AG04450 (cell line): ENCODE measurements around the gene GEMIN7. TPM values are rescaled to one million over a fixed set of nuclear protein-coding genes. Genes with fewer than 3 reads are reported as not detected.

ENCODE experiments used
- CTCF ChIA-PET: fragments of 300-600, 350-600 bp; formaldehyde crosslinking; extraction: SDS; loops from one replicate; lab custom pipeline; 2022; ENCODE audit warnings: antibody characterized with exemption, inconsistent platforms; lab: Charles Lee
- POLR2A ChIA-PET: fragments of 350-600 bp; formaldehyde crosslinking; extraction: SDS; loops from one replicate; lab custom pipeline; 2021; ENCODE audit warnings: antibody characterized with exemption, inconsistent platforms; lab: Yijun Ruan, JAX
- DNase-seq: peaks from one replicate; pipeline ENCODE4 v3.0.0-alpha.2; 2011; ENCODE audit warnings: low read depth, low spot score
- H3K27ac ChIP-seq: one replicate; pipeline ENCODE4 v1.5.1; 2012; ENCODE audit warnings: low read depth, low read length, control low read depth
- H3K27me3 ChIP-seq: one replicate; pipeline ENCODE4 v1.6.0; 2012; ENCODE audit warnings: low read length; ENCODE audit not compliant: control insufficient read depth, insufficient read depth
- H3K4me3 ChIP-seq: 2 replicates; pipeline ENCODE4 v1.5.1; 2011; ENCODE audit warnings: mild to moderate bottlenecking, low read depth, low read length, control low read depth
- H3K9me3 ChIP-seq: 2 replicates; pipeline ENCODE4 v1.5.1; 2012; ENCODE audit warnings: low read length; ENCODE audit not compliant: control insufficient read depth, insufficient read depth
- polyA plus RNA-seq: library from polyadenylated mRNA; depleted of rRNA; stranded (reverse); fragments of >200 nt; gene quantifications from 2 replicates; pipeline ENCODE4 v1.2.3, GENCODE V29; 2011
- TF ChIP-seq, protein P1 (sequence below): IDR thresholded peaks from 2 replicates; pipeline ENCODE4 v1.5.1; 2011; ENCODE audit warnings: low read depth, low read length, control low read depth, inconsistent platforms

Gene GEMIN7
- polyA plus RNA-seq, 1 experiment = 20.6 TPM

DNA sequence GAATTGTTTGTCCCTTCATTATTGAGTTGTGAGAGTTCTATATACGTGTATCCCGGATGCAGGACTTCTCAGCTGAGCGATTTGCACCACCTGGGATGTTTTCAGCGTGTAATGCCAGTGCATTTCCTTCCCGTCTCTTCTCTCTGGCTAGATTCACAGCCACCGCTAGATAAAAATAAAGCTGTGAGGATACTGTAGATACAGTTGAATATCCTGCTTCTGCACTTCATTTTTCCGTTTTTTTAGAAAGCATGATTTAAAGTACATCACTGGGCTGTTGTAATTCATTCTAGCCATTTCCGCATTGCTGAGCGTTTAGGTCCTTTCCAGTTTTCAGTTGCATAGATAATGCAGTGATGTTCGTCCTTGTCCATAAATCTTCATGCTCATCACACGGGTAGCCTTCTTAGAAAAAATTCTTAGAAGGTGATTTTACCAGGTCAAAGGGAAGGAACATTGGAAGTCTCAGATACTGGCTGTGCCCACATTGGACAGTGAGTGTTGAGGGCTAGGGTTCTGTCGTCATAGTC, 28.6 kb downstream of the GEMIN7 start:
- POLR2A ChIA-PET = interaction anchor here (0.7 kb wide), 1 partner anchor 25 kb away, joined by 3 read pairs; no protein-coding TSS in a partner anchor
- CTCF ChIA-PET = interaction anchor here (1.4 kb wide), 1 partner anchor 18 kb away, joined by 8 read pairs; no protein-coding TSS in a partner anchor
- H3K27ac ChIP-seq = no peak overlapping the region
- no peak for DNase-seq
- TF ChIP-seq, protein P1, sequence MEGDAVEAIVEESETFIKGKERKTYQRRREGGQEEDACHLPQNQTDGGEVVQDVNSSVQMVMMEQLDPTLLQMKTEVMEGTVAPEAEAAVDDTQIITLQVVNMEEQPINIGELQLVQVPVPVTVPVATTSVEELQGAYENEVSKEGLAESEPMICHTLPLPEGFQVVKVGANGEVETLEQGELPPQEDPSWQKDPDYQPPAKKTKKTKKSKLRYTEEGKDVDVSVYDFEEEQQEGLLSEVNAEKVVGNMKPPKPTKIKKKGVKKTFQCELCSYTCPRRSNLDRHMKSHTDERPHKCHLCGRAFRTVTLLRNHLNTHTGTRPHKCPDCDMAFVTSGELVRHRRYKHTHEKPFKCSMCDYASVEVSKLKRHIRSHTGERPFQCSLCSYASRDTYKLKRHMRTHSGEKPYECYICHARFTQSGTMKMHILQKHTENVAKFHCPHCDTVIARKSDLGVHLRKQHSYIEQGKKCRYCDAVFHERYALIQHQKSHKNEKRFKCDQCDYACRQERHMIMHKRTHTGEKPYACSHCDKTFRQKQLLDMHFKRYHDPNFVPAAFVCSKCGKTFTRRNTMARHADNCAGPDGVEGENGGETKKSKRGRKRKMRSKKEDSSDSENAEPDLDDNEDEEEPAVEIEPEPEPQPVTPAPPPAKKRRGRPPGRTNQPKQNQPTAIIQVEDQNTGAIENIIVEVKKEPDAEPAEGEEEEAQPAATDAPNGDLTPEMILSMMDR = no peak
- no peak overlapping the region for H3K4me3 ChIP-seq
- H3K27me3 ChIP-seq = no peaks in the 10 kb centered on the region
- no peaks in the 10 kb centered on the region for H3K9me3 ChIP-seq

DNA sequence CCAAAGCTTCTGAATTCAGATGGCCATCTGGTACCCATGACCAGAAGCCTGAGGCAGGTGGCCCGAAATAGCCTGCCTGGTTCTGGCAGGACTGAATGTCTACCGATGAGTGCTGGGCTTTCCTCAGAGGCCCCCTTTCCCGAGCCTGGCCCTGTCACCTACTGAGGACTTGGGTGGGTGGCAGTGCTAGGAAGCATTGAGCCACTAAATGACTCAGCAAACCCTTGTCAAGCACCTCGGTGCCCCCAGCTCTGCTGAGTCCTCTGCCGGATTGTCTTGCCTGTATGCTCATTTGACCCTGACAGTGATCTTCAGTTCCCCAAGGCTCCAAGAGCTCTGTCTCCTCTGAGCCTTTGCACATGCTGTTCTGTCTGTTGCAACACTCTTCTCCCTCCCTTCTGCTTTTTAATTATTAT, 31.8 kb downstream of the GEMIN7 start:
- Histone ChIP-seq H3K9me3 (no peaks in the 10 kb centered on the region), H3K27me3 (no peaks in the 10 kb centered on the region), H3K4me3 (no peak overlapping the region), H3K27ac (no peak overlapping the region)
- no peak for DNase-seq
- TF ChIP-seq, protein P1 = no peak
- ChIA-PET CTCF (interaction anchor here (1.5 kb wide), 1 partner anchor 15 kb away, joined by 3 read pairs; no protein-coding TSS in a partner anchor), POLR2A (interaction anchor here (1.2 kb wide), 1 partner anchor 18 kb away, joined by 3 read pairs; the partner anchor contains the start of gene PPP1R37)

DNA sequence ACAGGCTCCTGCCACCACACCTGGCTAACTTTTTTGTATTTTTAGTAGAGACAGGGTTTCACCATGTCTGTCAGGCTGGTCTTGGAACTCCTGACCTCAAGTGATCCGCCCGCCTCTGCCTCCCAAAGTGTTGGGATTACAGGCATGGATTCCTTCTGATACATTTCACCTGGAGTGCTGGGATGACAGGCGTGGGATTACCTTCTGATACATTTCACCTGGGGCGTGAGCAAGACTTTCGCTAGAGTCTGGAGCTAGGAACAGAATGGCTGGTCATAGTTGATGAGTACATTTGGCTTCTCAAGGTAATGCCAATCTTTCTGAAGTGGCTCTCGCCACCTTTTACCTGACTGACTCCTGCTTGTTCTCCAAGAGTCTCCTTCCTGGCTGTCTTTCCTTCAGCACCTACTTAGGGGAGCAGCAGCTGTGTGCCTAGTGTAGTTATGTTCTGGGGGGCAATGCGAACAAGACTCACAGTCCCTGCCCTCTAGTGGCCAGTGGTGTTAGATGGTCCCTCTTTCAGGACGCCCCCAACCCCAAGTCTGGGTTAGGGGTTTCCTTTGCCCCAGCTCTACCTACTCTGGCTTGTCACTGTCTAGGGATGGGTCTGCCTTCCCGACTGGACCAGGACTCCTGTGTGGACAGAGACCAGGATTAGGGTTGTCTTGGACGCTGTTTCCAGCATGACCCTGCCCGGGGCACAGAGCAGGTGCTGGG, 33.2 kb downstream of the GEMIN7 start:
- CTCF ChIA-PET = interaction anchor here (1.6 kb wide), 1 partner anchor 14 kb away, joined by 7 read pairs; no protein-coding TSS in a partner anchor

DNA sequence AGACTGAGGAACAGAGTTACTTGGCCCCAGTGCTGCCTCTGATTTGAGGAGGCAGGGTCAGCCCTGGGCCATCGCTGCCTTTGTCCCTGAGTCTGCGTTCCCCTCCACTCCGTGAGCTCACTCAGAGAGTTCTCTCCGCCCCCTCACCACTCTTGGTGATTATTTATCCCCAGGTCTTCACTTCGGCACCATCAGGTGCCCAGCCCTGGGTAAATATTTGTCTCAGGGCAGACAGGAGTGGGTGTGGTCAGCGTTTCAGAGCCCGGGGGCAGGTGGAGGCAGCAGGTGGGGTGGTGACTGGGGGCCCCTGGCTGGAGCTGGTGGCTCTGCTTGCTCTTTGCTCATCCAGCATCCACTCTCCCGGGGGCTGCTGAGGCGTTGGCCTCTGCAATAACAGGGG, 34.6 kb downstream of the GEMIN7 start:
- H3K4me3 ChIP-seq = no peak overlapping the region
- H3K9me3 ChIP-seq = no peaks in the 10 kb centered on the region
- no peak for DNase-seq
- CTCF ChIA-PET = interaction anchor here (1.6 kb wide), 1 partner anchor 12 kb away, joined by 7 read pairs; no protein-coding TSS in a partner anchor
- no peaks in the 10 kb centered on the region for H3K27me3 ChIP-seq
- POLR2A ChIA-PET = no interaction called here
- TF ChIP-seq, protein P1 = no peak
- no peak overlapping the region for H3K27ac ChIP-seq

More for the DNA sequence above, 33.2 kb downstream of the GEMIN7 start:
- TF ChIP-seq, protein P1 = no peak
- Histone ChIP-seq H3K27me3 (no peaks in the 10 kb centered on the region), H3K9me3 (no peaks in the 10 kb centered on the region), H3K4me3 (no peak overlapping the region), H3K27ac (no peak overlapping the region)
- POLR2A ChIA-PET = no interaction called here
- no peak for DNase-seq

DNA sequence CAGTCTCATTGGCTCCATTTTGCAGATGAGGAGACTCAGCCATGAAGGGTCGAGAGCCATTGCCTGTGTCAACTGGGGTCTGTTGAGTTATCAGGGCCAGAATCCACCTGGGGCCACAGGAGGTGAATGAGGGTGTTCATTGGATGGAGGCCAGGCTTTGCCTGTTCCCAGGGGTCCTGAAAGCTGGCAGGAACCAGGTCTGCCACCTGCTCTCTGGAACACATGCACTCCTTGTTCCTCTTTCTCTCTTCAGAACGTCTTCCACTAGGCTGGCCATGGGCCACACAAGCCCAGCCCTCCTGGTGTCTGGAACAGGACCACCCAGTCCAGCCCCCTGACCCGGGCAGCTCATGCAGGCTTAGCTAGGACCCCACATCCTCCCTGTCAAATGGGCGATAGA, 35.1 kb downstream of the GEMIN7 start:
- CTCF ChIA-PET = no interaction called here
- H3K4me3 ChIP-seq = no peak overlapping the region
- TF ChIP-seq, protein P1 = no peak

More for the DNA sequence above, 35.1 kb downstream of the GEMIN7 start:
- POLR2A ChIA-PET = no interaction called here
- no peak for DNase-seq
- Histone ChIP-seq H3K9me3 (no peaks in the 10 kb centered on the region), H3K27ac (no peak overlapping the region), H3K27me3 (no peaks in the 10 kb centered on the region)
